GDM1 (cell line): ENCODE measurements around the gene RNASE13.
"Not testable (repeated sequence)": the region's sequence is repeated elsewhere in the genome, so short reads cannot be mapped to it uniquely, and the experiment has no call there.

ENCODE experiments used
- DNase-seq: peaks from one replicate; lab custom pipeline; 2025; lab: John Stamatoyannopoulos, UW

RNASE13 gene

GRCh38 chr14:21022686-21023085 lies 11.9 kb downstream of the RNASE13 start:
- no peak for DNase-seq

GRCh38 chr14:21020977-21021545 lies 13.5 kb downstream of the RNASE13 start:
- no peak for DNase-seq

GRCh38 chr14:21019366-21019765 lies 15.2 kb downstream of the RNASE13 start:
- DNase-seq: no peak

GRCh38 chr14:21018781-21019180 lies 15.8 kb downstream of the RNASE13 start:
- no peak for DNase-seq

- no peak for DNase-seq
Measured at GRCh38 chr14:21018286-21018685, 16.3 kb downstream of the RNASE13 start.

GRCh38 chr14:21017528-21018245 lies 16.9 kb downstream of the RNASE13 start:
- DNase-seq: no peak

- DNase-seq: no peak
Measured at GRCh38 chr14:21016413-21017190, 18.0 kb downstream of the RNASE13 start.

- no peak for DNase-seq
Measured at GRCh38 chr14:21015312-21015711, 19.3 kb downstream of the RNASE13 start.

- peak; percentile 66 for DNase-seq
Measured at GRCh38 chr14:21014761-21015190, 19.8 kb downstream of the RNASE13 start.

- no peak for DNase-seq
Measured at GRCh38 chr14:21011136-21011535, 23.5 kb downstream of the RNASE13 start.

GRCh38 chr14:21009721-21010120 lies 24.9 kb downstream of the RNASE13 start:
- DNase-seq: not testable (repeated sequence)

GRCh38 chr14:21003788-21004346 lies 30.7 kb downstream of the RNASE13 start:
- DNase-seq: no peak

GRCh38 chr14:21001218-21001617 lies 33.4 kb downstream of the RNASE13 start:
- DNase-seq: no peak

- no peak for DNase-seq
Measured at GRCh38 chr14:20999591-20999990, 35.0 kb downstream of the RNASE13 start.

GRCh38 chr14:20998674-20999366 lies 35.8 kb downstream of the RNASE13 start, which contains the start of gene SLC39A2:
Gene SLC39A2, plus strand, starts transcription at chr14:20999293. Its CDS starts 154 bp downstream, at chr14:20999447.
- no peak for DNase-seq

- no peak for DNase-seq
Measured at GRCh38 chr14:20998139-20998538, 36.5 kb downstream of the RNASE13 start.

GRCh38 chr14:20997564-20997963 lies 37.0 kb downstream of the RNASE13 start:
- DNase-seq: no peak

GRCh38 chr14:20997115-20997514 lies 37.5 kb downstream of the RNASE13 start:
- no peak for DNase-seq

- no peak for DNase-seq
Measured at GRCh38 chr14:20996521-20996920, 38.1 kb downstream of the RNASE13 start.

GRCh38 chr14:20989787-20990600 lies 44.6 kb downstream of the RNASE13 start, which contains the start of gene METTL17:
Gene METTL17, plus strand, starts transcription at chr14:20989980. Its CDS starts 23 bp downstream, at chr14:20990003.
- DNase-seq: peak; percentile 90

- no peak for DNase-seq
Measured at GRCh38 chr14:20989471-20989786, 45.2 kb downstream of the RNASE13 start.
